Subcutaneous adipose tissue (tissue), 4 donors: ENCODE data around the gene LETM1. TPM values are rescaled to one million over a fixed set of nuclear protein-coding genes. Genes with fewer than 3 reads are reported as not detected.

Experiments
- total RNA-seq, 4 donors: library from RNA; depleted of rRNA; stranded (reverse); fragments of >200 nt; gene quantifications; one replicate each; pipeline ENCODE4 v1.1.0, GENCODE V29; 2016
- TF ChIP-seq, protein P1 (sequence below): fragments of 450-650 bp; IDR thresholded peaks from one replicate; pipeline ENCODE4 v1.5.1; 2016; ENCODE audit warnings: low read depth, mild to moderate bottlenecking, control low read depth, antibody characterized with exemption, moderate library complexity

LETM1 gene
- total RNA-seq, 4 donors from 2014 or later: 26.9 to 88.9 (median 30.0) TPM

DNA sequence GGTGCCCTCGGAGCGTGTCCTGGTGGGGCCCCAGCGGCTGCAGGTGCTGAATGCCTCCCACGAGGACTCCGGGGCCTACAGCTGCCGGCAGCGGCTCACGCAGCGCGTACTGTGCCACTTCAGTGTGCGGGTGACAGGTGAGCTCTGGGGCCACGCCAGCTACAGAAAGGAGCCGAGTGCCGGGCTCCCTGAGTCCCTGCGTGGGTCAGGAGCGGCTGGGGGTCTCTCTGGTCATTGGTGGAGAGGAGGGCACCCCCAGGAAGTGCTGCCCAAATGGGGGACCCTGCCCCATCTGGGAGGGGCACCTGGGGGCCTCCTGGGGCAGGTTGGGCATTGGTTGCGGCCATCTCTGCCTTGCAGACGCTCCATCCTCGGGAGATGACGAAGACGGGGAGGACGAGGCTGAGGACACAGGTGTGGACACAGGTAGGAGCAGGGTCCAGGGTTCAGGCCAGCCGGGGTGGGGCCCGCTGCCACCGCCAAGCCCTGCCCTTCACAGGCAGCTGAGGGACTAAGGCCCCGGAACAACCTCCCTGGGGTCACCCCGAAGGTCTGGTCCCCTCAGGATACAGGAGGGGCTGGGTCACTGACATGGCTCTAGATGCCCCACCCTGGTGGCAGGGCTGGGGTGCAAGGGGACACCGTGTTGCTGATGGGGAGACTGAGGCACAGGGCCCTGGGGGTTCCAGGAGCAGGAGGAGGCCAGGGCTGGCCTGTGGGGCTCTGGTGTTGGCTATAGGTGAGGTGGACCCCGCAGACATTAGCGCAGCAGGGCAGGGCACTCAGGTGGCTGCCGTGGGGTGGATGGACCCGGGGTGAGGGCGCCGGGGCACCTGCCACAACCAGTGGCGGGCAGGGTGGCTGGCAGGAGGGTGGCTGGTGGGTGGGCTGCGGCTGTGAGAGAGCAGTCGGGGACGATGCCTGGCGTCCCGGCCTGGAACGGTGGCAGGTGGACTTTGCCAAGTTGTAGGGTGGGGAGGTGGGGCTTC lies 56.3 kb downstream of the LETM1 start:
- TF ChIP-seq, protein P1, sequence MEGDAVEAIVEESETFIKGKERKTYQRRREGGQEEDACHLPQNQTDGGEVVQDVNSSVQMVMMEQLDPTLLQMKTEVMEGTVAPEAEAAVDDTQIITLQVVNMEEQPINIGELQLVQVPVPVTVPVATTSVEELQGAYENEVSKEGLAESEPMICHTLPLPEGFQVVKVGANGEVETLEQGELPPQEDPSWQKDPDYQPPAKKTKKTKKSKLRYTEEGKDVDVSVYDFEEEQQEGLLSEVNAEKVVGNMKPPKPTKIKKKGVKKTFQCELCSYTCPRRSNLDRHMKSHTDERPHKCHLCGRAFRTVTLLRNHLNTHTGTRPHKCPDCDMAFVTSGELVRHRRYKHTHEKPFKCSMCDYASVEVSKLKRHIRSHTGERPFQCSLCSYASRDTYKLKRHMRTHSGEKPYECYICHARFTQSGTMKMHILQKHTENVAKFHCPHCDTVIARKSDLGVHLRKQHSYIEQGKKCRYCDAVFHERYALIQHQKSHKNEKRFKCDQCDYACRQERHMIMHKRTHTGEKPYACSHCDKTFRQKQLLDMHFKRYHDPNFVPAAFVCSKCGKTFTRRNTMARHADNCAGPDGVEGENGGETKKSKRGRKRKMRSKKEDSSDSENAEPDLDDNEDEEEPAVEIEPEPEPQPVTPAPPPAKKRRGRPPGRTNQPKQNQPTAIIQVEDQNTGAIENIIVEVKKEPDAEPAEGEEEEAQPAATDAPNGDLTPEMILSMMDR: no peak

DNA sequence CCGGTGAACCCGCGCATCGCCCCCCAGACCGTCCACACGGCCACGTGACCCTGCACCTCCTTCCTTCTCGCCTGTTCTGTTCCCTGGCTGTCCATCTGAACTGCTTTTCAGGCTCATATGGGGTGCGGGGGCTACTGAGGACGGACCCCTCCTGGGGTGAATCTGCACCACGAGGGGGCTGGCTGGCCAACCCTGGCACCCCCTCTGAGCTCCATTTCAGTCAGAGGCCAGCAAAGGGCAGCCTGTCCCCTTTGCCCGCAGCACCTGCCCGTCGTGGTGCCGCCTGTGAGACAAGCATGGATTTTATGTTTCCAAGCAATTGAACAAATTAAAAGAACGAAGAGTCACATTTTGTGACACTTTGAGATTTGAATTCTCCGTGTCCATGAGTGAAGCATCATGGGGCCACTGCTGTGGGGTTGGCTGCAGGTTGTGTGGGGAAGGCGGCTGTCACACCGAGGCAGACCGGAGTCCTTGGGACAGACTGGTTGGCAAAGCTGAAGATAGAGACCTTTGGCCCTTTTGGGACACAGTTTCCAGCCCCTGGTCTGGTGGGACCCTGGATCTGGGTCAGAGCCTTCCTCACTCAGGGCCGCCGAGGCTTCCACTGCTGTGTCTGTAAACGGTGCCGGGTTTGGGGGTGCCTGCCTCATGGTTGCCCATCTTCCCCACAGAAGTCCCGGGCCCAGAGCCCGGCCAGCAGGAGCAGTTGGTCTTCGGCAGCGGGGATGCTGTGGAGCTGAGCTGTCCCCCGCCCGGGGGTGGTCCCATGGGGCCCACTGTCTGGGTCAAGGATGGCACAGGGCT lies 57.2 kb downstream of the LETM1 start:
- TF ChIP-seq, protein P1: no peak

DNA sequence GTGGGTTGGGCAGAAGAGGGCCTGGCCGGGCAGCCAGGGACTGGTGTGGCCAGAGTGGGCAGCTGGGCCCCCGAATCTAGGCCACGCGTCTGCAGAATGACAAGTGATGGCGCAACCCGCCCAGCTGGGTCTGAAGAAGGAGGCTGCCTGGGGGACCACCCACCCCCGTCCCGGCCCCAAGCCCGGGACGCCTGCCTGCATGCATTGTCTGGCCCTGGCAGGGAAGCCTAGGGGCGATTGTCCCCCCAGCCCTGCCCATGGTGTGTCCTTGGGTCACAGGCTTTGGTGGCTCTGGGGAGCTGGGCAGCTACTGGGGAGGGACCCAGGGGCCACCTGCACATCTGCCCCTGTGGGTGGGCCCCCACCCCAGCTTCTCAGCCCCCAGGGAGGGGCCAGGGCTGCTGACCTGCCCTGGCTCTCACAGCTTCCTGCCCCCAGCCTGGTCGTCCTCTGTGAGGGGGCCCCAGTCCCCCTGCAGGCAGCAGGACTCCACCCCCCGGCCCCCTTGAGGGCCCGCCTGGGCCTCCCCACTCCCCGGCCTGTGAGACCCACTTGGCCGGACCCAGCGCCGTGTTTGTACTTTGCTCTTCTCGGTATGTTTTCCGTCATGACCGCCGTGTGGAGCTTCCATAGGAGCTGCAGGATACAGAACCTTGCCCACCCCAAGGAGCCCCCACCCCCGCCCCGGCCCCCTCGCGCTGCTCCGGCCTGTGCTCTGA lies 57.9 kb downstream of the LETM1 start:
- TF ChIP-seq, protein P1: no peak

DNA sequence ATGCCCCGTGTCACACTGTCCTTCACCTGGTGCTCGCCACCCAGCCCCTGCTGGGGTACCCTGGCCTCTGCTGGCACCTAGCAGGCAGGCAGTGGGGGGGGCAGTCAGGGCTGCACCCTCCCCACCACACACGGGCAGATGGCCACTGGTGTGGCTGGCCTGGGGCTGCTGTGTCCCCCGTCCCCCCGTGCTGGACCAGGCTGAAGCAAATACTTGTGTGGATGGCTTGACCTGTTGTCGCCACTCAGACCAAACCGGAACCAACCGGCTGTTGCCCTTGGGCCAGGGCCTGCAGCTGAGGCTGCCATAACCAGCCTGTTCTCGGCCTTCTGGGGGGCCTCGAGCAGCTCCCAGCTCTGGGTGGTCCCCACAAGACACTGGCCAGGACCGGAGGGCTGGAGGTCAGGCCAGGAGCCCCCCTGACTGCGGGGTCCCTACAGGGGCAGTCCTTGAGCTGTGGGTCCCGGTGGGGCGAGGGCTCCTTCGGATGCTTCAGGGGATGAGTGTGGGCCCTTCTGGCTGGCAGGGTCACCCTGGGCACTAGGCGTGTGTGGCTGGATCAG lies 58.6 kb downstream of the LETM1 start:
- TF ChIP-seq, protein P1: no peak

DNA sequence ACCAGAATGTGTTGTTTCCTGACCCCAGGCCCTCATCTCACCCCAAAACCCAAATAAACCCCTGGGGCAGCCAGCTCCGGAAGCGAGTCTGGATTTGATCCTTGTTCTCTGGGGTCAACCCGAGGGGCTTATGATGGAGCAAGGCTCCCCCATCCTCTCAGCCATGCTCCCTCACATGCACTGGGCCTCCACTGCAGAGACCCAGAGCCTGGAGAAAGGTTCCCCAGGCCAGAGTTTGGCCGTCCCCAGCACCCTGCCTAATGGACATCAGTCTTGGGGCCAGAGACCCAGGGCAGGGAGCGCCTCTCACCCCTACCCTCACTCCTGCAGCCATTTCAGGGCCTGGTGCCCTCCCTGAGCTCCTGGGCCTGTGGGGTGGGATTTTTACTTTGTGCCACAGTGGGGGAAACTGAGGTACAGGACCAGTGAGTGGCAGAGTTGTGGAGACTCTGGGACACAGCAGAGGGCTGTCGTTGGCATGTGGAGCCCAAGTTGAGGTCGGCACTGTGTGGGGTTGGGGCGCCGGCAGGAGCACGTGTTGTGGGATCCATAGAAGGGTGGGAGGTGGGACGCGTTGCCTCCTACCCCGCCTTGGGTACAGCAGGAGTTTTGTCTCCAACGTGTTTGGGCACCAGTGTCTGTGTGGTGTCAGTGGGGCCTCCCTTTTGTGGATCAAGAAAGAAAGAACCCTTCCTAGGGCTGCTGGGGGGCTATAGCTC lies 59.3 kb downstream of the LETM1 start:
- TF ChIP-seq, protein P1: no peak

DNA sequence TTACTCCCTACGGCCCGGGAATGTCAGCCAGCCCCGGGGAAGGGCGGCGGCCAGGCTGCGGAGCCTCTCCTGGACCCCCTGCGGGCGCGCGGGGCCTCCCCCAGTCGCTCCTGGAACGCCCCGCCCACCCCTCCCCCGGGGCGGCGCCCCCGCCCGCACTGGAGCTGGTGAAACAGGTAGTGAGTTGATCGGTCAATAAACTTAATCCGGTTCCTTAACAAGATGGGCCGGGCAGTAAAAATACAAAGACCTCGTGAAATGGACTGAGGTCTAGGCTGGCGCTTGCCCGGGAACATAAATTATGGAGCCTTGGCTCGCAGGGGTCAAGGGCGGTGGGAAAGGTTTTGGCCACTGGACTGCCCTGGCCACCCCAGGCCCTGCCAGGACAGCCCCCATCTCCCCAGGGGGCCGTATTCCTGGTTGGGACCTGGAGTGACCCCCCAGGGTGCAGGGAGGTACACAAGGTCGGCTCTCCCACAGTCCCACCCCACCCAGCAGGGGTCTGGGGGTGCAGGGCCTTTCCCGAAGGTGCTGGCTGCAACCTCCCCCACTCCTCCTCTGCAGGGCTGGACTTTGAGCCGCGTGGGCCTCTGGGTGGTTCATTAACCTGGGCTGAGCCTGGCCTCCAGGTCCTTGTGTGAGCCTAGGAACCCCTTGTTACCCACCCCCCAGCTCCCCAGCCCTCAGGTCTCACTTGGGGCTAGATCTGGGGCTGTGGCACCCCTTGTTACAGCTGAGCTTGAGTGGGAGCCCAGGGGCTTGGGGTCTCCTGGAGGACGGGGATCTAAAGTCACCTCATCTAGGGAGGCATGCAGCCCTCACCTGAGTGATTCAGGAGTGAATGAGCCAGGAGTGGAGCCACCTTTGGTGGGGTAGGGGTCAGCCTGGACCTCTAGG lies 60.4 kb downstream of the LETM1 start:
- TF ChIP-seq, protein P1: no peak
